ENCODE data around the gene CDK11B. TPM values are rescaled to one million over a fixed set of nuclear protein-coding genes. Genes with fewer than 3 reads are reported as not detected.

Gene CDK11B
- 8.5 TPM for total RNA-seq

DNA sequence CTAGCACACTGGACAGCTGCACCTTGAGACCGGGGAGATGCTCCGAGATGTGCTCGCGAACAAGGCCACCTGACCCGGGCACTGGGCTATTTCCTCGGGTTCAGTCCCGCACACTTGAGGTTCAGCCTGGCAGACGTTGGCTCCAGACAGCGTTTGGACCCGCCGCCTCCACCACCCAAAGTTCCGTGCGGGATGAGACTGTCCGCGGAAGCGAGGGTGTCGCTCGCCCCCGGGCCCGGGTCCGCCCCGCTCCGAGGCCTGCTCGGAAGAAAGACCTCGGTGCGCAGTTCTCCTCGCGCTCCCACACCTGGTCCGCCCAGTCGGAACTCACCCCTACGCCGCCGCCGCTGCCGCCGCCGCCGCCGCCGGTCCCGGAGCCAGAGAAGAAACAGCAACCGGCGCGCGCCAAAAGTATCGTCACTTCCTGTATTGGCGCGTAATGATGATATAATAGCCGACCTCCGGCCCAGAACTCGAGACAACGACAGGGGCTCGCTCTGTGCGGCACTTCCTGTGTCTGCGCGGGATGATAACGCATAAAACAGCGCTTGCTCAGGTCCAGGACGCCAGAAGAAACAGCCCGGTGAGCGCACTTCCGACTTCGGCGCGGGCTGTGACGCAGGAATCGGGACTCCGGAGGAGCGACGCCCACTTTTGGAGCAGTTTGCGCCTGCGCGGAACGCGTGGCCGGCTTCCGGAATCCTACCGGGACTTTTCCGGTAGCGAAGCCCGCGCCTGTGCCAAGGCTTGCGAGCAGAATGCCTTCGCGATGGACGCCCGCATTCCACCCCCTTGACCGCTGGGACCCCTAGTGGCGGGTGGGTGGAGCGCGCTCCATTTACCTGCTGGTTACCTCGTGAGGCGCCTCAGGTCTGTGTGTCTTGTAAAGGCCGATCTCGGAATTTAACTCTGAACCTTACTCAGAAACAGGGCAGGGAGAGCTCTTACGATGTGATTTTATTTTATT, at the start of gene CDK11B:
TSS of gene CDK11B (minus strand) at position 422 of the 967 bp plus-strand sequence. CDS start 1,519 bp downstream, outside the sequence.

DNA sequence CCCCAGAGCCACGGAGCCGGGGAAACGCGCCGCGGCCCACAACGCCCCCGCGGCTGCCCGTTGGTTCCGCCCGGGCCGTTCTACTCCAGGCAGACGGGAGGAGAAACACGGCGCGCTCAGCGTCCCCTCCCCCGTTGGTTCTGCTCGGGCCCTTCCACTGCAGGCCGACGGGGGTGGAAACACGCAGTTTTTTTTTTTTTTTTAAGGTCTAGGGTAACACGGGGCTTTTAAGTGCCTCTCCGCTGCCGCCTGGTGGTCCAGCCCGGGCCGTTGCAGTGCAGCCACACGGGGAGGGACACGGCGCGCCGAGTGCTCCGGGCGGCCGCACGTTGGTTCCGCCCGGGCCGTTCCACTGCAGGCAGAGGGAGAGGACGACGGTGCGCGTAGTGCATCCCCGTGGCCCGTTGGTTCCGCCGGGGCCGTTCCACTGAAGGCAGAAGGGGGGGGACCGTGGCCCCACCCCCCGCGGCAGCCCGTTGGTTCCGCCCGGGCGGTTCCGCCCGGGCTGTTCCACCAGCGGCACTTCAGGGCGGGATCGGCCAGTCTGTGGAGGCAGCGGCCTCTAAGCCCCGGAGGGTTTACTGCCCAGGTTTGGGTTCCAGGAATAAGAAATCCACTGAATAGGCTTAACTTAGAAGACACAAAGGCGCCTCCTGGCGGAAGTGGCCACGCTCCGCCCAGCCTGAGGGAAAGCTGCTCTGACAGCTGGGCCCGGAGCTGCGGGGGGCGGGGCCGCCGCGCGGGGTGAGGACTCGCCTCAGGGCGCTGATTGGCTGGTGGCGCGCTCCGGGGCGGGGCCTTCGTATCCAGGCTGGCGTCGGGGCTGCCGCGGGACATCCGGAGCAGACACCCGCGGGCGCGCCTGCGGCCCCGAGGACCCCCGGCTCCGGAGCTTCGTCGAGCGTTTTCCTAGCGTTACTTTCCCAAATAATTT, 34.2 kb upstream of the CDK11B start, which contains the start of gene SLC35E2B:
TSS of gene SLC35E2B (minus strand) at position 82 of the 934 bp plus-strand sequence. CDS start 16,096 bp downstream, outside the sequence.

DNA sequence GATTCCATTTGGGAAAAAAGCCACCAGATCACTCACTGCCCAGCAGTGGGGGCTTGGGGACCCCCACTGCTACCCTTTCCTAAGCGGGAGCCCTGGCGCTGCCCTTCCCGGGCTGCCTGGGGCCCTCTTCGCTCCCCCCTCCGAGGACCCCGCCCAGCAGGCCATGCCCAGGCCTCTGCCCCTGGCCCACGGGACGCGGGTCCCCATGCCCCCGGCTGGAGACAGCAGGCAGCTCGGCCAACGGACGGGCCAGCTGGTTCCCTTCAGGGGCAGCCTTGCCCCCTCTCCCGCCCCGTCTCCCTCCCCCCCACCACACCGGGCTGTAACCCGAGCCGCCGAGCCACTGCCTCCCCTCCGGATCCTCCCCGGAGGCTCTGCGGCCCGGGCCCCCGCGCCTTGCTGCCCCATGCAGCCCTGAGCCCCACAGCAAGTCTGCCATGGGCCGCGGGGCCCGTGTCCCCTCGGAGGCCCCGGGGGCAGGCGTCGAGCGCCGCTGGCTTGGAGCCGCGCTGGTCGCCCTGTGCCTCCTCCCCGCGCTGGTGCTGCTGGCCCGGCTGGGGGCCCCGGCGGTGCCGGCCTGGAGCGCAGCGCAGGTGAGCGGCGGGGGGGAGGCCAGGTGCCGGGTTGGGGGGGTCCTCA, 26.9 kb downstream of the CDK11B start, which contains the start of gene MMP23B:
TSS of gene MMP23B (plus strand) at position 392 of the 639 bp plus-strand sequence. CDS start at position 438, 46 bp downstream.

DNA sequence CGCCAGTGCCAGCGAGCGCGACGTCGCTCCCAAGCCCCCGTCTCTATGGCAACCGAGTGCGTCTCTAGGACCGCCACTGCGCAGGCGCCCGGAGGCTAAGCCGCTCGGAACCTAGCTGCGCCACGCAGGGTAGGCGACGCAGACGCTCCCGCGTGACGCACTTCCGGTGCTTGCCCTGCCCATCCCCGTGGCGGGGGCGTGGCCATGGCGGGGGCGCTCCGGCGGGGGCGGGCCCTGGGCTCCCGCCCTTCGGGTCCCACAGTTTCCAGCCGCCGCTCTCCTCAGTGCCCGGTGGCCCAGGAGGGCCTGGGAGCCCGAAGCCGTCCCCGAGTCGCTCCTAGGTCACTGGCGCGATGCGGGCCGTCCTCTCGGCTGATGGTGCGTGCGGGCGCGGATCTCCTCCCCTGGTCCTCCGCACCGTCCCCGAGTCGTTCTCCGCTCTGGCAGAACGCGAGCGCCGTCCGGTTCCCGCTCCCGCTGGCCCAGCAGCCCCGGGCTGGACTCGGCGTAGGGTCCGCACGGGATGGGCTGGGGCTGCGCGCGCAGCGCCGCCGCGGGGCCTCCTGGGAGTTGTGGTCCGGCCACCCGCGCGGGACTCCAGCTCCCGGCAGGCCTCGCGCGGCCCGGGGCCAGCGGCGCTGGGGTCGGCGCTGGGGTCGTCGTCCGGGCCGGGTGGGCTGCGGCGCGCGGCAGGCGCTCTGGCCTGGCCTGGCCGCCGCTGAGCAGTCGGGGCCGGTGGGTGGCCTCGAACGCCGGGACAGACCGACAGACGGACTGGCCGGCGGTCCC, 43.4 kb downstream of the CDK11B start, which contains the start of gene MIB2:
TSS of gene MIB2 (plus strand) at position 245 of the 789 bp plus-strand sequence. CDS start 7,953 bp downstream, outside the sequence.

DNA sequence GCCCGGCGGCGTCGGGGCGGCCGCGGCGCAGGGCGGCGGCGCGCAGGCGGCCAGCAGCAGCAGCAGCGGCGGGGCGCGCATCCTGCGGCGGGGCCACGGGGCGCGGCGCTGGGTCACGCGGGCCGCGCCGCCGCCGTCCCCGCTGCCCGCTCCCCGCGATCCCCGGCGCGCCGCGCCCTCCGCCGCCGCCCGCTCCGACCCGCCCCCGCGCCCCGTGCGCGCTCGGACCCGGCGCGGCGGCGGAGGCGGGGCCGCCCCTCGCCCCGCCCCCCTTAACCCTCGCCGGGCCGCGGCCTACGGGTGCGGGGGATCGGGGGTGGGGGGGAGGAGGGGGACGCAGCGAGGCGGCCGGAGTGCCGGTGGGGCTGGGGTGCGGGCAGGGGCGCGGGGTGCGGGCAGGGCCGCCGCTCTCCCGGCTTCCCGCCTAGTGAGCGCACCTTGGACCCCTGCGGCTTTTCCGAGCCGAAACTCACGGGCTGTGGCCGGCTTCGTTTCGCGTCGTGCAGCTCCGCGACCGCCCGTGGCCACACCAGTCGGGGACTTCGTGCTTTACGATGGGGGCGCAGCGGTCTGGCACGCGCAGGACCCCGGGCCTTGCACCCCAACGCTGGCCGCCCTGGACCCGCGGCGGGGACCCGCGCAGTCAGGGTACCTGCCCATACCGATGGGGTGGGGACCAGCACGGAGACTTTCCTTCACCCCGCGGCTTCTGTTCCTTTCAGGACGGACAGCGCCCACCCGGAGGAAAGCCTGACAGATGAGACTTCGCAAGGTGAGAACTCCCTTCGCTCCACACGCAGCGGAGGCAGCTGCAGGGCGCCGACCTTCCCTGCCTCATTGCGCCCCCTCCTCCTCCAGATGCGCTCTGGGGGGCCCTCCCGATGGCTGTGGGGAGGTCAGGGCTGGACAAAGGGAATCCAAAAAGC, 58.6 kb downstream of the CDK11B start, which contains the start of gene FNDC10:
TSS of gene FNDC10 (minus strand) at position 201 of the 926 bp plus-strand sequence. CDS start at position 81, 120 bp downstream.

Other genes starting within 250 kb of the CDK11B start
- 1.6 TPM for gene ANKRD65, start 237.7 kb downstream of the CDK11B start, total RNA-seq
- gene VWA1, start 223.3 kb downstream of the CDK11B start, total RNA-seq = 4.1 TPM
- not detected for gene ATAD3C, start 209.3 kb downstream of the CDK11B start, total RNA-seq
- 22.5 TPM for gene ATAD3B, start 187.2 kb downstream of the CDK11B start, total RNA-seq
- 13.5 TPM for gene ATAD3A, start 146.8 kb downstream of the CDK11B start, total RNA-seq
- 20.3 TPM for gene TMEM240, start 118.4 kb downstream of the CDK11B start, total RNA-seq
- 45.4 TPM for gene SSU72, start 84.1 kb downstream of the CDK11B start, total RNA-seq
- 2.2 TPM for gene FNDC10, start 58.9 kb downstream of the CDK11B start, total RNA-seq
- 67.6 TPM for gene MIB2, start 43.5 kb downstream of the CDK11B start, total RNA-seq
- 0.63 TPM for gene MMP23B, start 26.8 kb downstream of the CDK11B start, total RNA-seq
- gene SLC35E2B, start 33.8 kb upstream of the CDK11B start, total RNA-seq = 91.4 TPM
- 42.6 TPM for gene CDK11A, start 65.4 kb upstream of the CDK11B start, total RNA-seq
- gene NADK, start 119.5 kb upstream of the CDK11B start, total RNA-seq = 30.0 TPM
- 271 TPM for gene GNB1, start 232.1 kb upstream of the CDK11B start, total RNA-seq